GM18867 (cell line): ENCODE measurements around the gene CDK19.
A peak's percentile ranks its signal among the peaks of the same experiment; 100 is the strongest.
"Not testable (repeated sequence)": the region's sequence is repeated elsewhere in the genome, so short reads cannot be mapped to it uniquely, and the experiment has no call there.

ENCODE experiments used
- ATAC-seq: cut with Tn5 transposase; IDR thresholded peaks from one replicate; pipeline ENCODE4 v1.9.1; 2021; ENCODE audit warnings: mild to moderate bottlenecking, moderate library complexity; ENCODE audit not compliant: unreplicated experiment

The CDK19 gene

DNA sequence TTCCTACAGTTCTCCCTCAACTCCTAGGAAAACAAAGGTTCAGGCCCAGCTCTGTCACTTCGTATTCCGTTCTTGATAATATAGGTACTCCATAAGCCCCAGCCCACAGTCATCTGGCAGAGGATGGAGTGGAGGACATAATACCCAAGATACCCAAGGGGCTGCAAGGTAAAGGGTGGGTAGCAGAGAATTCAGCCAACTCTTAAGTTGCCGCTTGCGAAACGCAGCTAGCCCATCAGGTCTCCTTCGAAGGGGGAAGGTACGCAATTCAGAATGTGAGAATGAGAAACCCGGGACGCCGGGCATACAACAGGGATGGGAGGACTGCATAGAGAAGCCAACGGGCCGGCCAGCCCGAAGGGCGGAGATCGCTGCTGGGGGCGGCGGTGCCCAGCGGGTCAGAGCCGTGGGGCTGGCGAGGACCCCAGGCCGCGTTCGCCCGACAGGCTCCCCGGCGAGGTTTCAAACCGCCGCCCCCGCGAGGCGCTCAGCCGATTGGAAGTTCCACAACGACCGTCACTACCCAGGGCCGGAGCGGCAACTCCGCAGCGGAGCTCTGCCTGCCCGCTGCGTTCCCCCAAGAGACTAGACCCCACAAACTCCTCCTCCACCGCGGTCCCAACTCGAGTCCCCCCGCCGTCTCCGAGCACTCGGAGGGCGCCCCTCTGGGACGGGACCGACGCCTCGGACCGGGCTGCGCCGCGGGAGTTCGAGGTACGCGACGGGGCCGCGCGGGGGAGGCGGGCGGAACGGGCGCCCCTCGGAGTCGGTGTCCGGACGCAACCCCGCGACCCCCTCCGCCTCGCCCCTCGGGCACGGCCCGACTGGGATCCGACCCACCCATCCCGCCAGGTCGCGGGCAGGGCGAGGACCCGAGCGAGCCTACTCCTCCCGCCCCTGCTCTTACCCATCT is 911 bp downstream of the CDK19 start:
- peak; percentile 19 for ATAC-seq

DNA sequence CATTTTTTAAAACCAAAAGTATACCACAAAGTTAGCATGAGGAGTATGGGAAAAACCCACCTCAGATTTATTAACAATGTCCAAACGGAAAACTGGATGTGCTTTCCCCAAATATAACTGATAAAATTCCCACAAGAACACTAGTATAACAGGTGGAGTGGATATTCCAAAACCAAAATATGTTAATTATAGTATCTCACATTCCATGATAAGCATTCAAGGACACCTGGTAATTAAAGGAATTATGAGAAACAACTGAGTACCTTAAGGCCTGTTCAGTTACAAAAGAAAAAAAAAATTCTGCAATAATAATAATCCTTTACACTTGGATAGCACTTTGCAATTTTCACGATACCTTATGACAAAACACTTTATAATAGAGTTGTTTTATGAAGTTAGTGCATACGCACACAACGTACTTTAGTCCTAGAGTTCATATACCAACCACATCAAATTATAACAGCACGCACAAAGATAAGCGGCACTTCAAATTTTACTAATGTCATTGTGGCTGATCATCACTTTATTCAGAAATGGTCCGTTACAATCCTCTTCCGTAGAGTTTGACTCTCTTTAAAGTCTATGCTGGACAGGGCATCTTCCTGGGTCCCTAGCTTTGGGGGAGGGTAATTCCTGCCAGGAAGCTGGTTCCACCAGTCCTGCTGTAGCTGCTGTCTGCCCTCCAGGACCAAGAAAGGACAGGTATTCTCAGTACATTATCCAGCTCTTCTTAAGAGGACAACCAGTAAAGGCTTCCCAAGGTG is 1.7 kb downstream of the CDK19 start:
- no peak for ATAC-seq

DNA sequence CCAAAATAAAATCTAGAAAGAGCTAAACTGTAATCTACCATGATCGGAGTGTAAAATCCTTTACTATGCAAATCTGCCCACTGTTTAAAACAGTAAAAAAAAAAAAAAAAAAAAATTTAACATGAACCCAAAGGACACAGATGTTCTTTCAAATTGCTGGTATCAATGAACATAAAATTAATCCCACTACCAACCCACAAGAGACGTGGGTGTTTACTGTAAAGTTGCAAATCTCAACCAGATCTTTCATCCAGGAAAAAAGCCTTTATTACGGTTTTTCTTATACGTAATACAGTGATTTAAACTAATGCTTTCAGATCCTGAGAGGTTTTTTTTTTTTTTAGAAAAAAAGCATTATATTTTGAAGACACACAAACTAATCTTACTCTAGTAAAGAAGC is 2.5 kb downstream of the CDK19 start:
- no peak for ATAC-seq

DNA sequence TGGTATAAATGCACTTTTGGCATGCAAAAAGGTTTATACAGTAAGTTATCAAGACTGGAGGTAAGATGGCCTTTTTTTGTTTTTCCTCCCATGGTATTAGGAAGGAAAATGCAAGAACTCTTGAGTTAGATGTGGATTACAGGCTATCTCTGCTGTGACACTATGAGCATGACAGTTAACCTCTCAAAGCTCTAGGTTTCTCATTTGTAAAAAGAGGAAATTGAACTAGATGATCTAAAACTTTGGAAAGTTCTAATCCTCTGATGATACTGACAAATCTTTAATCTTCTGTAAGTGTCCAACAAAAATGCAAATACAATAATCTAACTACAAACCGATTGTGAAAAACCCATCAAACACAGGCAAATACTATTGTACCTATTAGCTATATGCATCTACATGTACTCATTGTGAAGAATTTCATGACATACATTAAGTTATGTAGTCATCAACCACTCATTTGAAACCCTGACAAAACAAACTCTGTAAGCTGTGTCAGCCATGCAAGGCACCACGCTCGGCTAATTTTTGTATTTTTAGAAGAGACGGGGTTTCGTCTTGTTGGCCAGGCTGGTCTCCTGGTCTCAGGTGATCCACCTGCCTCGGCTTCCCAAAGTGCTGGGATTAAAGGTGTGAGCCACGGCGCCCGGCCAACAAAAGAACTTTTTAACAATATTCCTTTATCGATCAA is 4.2 kb downstream of the CDK19 start:
- ATAC-seq, result no peak

DNA sequence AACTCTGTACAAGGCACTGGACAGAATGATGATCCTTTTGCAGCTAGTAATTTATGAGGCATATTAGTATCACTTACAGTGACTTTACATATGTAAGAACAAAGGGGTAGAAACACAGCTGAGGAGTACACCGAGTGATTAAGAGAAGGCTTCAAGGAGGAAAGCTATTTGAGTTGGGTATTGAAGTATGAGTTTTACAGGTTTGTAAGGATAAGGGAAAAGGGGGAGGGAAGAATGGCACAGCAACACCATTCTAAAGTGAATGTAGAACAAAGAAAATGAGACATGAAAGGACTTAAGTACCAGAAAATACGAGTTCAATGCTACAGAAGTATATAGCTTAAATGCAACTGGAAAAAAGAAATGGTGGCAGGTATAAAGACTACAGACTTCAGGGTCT is 5.5 kb downstream of the CDK19 start:
- no peak for ATAC-seq

DNA sequence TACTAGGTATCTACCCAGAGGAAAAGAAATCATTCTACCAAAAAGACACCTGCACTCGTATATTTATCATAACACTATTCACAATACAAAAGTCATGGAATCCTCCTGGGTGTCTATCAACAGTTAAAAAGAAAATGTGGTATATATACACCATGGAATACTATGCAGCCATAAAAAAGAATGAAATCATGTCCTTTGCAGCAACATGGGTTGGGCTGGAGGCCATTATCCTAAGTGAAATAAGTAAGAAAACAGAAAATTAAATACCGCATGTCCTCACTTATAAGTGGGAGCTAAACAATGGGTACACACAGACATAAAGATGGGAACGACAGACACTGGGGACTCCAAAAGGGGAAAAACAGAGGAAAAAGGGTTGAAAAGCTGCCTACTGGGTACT is 13.1 kb downstream of the CDK19 start:
- not testable (repeated sequence) for ATAC-seq

DNA sequence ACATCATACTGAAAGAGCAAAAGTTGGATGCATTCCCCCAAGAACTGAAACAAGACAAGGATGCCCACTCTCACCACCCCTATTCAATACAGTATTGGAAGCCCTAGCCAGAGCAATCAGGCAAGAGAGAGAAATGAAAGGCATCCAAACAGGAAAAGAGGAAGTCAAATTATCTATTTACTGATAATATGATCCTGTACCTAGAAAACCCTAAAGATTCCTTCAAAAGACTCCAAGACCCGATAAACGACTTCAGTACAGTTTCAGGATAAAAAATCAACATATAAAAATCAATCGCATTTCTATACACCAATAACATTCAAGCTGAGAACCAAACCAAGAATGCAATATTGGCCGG is 14.5 kb downstream of the CDK19 start:
- no peak for ATAC-seq

DNA sequence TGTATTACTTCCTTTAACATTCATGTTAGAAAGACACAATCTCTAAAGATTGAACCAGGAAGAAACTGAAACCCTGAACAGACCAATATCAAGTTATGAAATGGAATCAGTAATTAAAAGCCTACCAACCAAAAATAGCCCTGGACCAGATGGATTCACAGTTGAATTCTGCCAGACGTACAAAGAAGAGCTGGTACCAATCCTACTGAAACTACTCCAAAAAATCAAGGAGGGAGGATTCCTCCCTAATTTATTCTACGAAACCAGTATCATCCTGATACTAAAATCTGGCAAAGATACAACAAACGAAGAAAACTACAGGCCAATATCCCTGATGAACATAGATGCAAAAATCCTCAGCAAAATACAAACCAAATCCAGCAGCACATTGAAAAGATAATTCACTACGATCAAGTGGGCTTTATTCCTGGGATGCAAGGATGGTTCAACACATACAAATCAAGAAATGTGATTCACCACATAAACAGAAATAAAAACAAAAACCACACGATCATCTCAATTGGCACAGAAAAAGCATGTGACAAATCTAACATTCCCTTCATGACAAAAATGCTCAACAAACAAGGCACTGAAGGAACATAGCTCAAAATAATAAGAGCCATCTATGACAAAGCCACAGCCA is 15.0 kb downstream of the CDK19 start:
- no peak for ATAC-seq

DNA sequence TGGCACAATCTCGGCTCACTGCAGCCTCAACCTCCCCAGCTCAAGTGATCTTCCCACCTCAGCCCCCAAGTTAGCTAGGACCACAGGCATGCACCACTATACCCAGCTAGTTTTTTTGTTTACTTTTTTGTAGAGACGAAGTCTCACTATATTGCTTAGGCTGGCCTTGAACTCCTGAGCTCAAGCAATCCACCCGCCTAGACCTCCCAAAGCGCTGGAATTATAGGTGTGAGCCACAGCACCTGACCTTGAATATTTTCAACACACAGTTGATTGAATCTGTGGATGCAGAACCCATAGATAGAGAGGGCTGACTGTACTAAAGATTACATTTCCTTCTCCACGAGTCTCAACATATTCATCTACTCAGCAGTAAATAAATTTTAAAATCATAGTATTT is 15.6 kb downstream of the CDK19 start:
- ATAC-seq, result no peak

DNA sequence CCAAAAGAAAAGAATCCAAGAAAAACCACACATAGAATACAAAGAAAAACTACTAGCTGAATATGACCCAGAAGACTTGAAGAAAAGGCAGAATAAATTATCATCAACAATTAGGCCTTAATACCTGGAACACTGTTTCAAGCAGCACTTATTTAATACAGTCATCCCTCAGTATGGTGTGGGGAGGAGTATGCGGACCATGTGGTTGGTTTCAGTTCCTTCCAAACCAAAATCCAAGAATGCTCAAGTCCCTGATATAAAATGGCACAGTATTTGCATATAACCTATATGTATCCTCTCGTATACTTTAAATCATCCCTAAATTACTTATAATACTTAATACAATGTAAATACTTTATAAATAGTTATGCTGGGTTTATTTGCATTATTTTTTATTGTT is 16.1 kb downstream of the CDK19 start:
- ATAC-seq, result no peak

DNA sequence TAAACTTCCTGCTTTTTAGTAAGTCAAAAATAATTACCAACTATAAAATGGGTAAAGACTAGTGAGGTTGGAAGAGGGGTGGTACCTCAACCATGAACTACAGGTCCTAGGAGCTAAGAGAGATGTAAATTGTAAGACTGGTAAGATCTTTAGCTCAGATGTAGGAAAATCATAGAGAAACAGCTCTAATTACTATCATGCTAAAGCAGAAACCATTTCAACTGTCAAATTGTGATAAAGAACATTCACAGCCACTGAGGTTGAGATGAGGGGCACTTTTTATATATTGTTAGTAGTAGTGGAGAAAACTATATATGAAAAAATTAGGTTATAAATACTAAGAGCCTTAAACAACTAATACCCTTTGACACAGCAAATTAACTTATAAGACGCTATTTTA is 20.0 kb downstream of the CDK19 start:
- ATAC-seq, result no peak

DNA sequence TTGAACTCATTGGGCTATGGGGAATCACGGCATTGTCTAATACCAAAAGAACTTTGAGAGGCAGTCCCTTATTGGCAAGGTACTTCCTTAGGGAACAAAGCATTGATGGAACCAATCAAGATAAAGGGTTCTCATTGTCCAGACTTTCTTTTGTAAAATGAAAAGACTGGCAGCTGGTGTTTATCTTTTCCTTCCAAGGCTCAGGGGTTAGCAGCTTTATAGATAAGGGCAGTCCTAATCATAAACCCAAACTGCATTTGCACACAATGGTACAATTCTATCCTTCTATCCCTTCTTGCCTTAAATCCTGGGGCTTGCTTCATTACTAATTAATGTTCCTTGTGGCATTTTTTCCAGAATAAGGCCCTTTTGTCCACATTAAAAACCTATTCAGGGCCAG is 28.6 kb downstream of the CDK19 start:
- no peak for ATAC-seq

DNA sequence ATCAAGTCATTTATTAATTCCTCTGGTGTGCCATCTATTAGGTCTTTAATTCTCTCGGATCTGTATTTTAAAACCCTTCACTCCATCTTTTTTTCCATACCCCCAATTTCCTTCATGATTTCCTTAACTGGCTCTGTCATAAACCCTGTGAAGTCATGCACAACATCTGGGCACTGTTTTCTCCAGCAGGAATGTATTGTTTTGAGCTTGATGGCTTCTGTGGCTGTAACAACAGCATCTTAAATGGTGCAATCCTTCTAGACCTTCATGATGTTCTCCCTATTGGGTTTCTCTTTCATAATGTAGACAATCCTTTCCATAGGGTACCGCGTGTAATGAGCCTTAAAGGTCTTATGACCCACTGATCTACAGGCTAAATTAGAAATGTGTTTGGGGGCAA is 29.0 kb downstream of the CDK19 start:
- ATAC-seq, result no peak

DNA sequence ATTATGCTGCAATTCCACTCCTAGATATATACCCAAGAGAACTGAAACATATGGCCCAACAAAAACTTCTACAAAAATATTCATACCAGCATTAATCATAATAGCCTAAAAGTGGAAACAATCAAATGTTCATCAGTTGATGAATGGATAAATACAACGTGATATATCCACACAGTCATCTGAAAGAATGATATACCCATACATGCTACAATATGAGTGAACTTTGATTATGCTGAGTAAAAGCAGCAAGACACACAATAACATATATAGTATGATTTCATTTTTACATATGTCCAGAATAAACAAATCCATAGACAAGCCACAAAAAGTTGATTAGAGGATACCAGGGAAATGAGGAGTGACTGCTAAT is 30.7 kb downstream of the CDK19 start:
- ATAC-seq, result peak; percentile 18

DNA sequence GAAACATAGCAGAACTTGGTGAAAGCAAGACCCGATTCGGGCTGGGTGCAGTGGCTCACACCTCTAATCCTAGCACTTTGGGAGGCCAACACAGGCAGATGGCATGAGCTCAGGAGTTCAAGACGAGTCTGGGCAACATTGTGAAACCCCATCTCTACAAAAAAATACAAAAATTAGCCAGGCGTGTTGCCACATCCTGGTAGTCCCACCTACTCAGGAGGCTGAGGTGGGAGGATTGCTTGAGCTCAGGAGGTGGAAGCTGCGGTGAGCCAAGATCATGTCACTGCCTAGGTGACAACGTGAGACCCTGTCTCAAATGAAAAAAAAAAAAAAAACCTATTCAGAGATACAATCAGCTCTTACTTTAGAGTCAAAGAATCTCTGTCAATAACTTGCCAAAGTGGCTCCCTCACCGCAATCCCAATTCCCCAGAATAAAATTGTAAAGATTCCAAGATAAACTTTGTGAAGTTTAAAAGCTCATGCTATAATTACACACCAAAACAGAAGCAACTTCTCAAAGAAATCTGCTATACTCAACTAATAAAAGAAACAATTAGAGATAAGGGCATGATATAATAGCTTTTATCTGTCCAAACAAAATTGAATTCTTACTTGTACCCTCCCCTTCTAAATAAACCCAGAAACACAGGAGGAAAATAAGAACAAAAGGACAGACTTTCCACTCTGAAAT is 33.6 kb downstream of the CDK19 start:
- ATAC-seq, result no peak

DNA sequence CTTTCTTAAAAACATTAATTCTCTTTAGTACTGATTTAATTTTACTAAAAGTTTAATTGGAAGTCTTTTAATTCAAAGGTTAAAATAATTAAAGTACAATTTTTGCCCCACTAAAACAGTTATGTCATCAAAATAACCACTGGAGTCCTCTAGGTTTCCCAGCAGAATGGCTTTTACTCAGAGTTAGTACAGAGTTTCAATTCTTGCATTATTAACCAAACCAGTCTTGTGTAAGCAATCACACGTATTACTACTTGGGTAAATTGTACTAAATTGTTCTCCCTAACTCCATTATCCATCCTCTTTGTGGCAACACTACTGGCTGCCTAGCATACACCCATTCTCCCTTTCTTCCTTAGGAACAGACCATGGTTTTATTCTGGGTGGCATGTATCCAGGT is 36.9 kb downstream of the CDK19 start:
- no peak for ATAC-seq

DNA sequence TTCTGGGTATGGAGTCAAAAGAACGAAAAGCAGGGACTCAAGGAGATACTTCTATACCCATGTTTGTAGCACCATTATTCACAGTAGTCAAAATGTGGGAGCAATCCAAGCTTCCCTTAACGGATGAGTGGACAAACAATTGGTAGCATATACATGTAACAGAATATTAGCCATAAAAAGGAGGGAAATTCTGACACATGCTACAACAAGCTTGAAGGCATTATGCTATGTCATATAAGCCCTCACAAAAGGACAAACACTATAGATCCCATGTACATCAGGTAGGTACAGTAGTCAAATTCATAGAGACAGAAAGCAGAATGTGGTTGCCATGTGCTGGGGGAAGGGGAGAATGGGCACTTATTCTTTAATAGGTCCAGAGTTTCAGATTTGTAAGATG is 37.6 kb downstream of the CDK19 start:
- no peak for ATAC-seq

DNA sequence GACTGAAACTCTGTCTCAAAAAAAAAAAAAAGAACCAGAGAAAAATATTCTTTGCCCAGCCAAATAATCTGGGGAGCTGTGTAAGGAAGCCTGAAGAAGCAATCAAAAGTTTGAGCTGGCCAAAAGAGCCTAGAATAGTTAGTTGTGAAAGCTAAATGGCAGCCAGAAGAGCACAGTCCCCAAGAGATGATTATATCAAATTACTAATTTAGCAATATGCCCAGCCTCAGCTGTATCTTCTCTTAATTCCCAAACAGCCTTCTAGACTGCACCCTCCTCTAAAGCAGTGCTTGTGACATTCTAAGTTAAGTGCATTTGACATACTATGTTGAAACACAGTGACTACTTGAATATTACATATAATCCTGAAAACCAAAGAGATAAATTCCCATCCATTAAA is 38.9 kb downstream of the CDK19 start:
- no peak for ATAC-seq

DNA sequence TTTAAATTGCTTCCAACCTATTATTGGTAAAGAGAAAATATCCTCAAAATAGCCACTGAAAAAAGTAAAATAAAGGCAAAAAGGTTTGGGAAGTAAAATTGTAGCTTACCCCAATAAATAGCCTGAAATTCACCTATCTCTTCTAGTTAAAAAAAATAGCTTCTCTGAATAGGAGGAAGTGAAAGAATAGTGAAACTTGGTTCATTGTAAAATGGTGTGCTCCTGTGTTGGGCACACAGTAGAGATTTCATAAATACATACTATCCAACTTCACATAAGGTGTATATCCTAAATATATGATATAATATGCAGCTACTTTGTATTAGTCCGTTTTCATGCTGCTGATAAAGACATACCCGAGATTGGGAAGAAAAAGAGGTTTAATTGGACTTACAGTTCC is 45.3 kb downstream of the CDK19 start:
- ATAC-seq, result no peak

DNA sequence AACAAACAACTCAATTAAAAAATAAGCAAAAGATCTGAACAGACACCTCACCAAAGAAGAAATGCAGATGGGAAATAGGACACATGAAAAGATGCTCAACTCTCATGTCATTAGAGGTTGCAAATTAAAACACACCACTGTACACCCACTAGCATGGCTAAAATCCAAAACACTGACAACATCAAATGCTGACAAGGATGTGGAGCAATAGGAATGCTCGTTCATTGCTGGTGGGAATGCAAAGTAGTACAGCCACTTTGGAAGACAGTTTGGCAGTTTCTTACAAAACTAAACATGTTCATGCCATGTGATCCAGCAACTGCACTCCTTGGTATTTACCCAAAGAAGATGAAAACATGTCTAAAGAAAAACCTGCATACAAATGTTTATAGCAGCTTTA is 47.2 kb downstream of the CDK19 start:
- no peak for ATAC-seq

DNA sequence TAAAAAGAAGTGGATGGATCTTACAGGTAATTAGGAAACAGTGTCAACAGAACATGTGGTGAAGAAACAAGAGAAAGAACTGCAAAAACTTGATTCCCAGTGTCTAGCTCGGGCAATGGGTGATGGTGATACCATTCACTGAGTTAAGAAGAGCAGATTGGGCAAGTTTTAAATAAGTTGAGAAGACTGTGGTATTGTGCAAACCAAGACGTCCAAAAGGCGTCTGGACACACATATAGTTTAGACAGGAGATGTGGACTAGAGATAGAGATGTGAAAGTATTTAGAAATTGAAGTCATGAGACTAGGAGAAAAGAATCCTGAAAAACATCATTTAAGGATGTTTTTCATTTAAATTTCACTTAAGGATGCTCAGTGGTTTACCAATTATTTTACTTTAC is 53.9 kb downstream of the CDK19 start:
- no peak for ATAC-seq
